NCI-H82 treated with DMSO at 0.1 percent for 48 hours (cell line): ENCODE data around the gene FOXRED2.
"Not testable (repeated sequence)": the region's sequence is repeated elsewhere in the genome, so short reads cannot be mapped to it uniquely, and the experiment has no call there.

Source experiments
- DNase-seq: peaks from one replicate; lab custom pipeline; 2025; ENCODE audit not compliant: unreplicated experiment; lab: John Stamatoyannopoulos, UW

The FOXRED2 gene

GRCh38 chr22:36506637-36507517, at the start of gene FOXRED2:
Gene FOXRED2 (minus strand): TSS chr22:36507040. CDS start chr22:36506422, 618 bp downstream.
- peak; percentile 55 for DNase-seq

- DNase-seq: no peak
Observed at GRCh38 chr22:36554098-36554497, 47.3 kb upstream of the FOXRED2 start.

- DNase-seq: no peak
Observed at GRCh38 chr22:36552289-36552688, 45.4 kb upstream of the FOXRED2 start.

GRCh38 chr22:36550701-36551495, 44.1 kb upstream of the FOXRED2 start:
- DNase-seq: no peak

GRCh38 chr22:36549033-36549432, 42.2 kb upstream of the FOXRED2 start:
- DNase-seq: no peak

- DNase-seq: no peak
Observed at GRCh38 chr22:36548606-36549005, 41.8 kb upstream of the FOXRED2 start.

- DNase-seq: no peak
Observed at GRCh38 chr22:36546932-36547331, 40.1 kb upstream of the FOXRED2 start.

- DNase-seq: peak; percentile 45
Observed at GRCh38 chr22:36546092-36546804, 39.4 kb upstream of the FOXRED2 start.

GRCh38 chr22:36544107-36544620, 37.3 kb upstream of the FOXRED2 start:
- DNase-seq: no peak

GRCh38 chr22:36541831-36542411, 35.1 kb upstream of the FOXRED2 start:
- DNase-seq: no peak

- DNase-seq: no peak
Observed at GRCh38 chr22:36540867-36541642, 34.2 kb upstream of the FOXRED2 start.

GRCh38 chr22:36538529-36538928, 31.7 kb upstream of the FOXRED2 start:
- DNase-seq: no peak

GRCh38 chr22:36536717-36537116, 29.9 kb upstream of the FOXRED2 start:
- DNase-seq: no peak

GRCh38 chr22:36533320-36533719, 26.5 kb upstream of the FOXRED2 start:
- DNase-seq: not testable (repeated sequence)

GRCh38 chr22:36532466-36532865, 25.6 kb upstream of the FOXRED2 start:
- no peak for DNase-seq

- DNase-seq: peak; percentile 93
Observed at GRCh38 chr22:36528795-36529751, 22.2 kb upstream of the FOXRED2 start, which contains the start of gene EIF3D. Gene EIF3D (minus strand): TSS chr22:36529166. CDS start chr22:36526121, 3,045 bp downstream.

GRCh38 chr22:36528341-36528740, 21.5 kb upstream of the FOXRED2 start:
- no peak for DNase-seq

- no peak for DNase-seq
Observed at GRCh38 chr22:36522662-36523061, 15.8 kb upstream of the FOXRED2 start.

GRCh38 chr22:36520423-36520822, 13.6 kb upstream of the FOXRED2 start:
- DNase-seq: no peak
